Stimulated activated CD4-positive, alpha-beta T cell treated with anti-CD3 and anti-CD28 coated beads, Interleukin-2, amount 100 ng/mL, for 24 hours (primary cell): ENCODE measurements around the gene SLC39A10.
"Not testable (repeated sequence)": the region's sequence is repeated elsewhere in the genome, so short reads cannot be mapped to it uniquely, and the experiment has no call there.

Experiments
- DNase-seq, 2 donors: peaks; one replicate each; pipeline ENCODE4 v3.0.0-alpha.2; 2020

Gene SLC39A10, protein sequence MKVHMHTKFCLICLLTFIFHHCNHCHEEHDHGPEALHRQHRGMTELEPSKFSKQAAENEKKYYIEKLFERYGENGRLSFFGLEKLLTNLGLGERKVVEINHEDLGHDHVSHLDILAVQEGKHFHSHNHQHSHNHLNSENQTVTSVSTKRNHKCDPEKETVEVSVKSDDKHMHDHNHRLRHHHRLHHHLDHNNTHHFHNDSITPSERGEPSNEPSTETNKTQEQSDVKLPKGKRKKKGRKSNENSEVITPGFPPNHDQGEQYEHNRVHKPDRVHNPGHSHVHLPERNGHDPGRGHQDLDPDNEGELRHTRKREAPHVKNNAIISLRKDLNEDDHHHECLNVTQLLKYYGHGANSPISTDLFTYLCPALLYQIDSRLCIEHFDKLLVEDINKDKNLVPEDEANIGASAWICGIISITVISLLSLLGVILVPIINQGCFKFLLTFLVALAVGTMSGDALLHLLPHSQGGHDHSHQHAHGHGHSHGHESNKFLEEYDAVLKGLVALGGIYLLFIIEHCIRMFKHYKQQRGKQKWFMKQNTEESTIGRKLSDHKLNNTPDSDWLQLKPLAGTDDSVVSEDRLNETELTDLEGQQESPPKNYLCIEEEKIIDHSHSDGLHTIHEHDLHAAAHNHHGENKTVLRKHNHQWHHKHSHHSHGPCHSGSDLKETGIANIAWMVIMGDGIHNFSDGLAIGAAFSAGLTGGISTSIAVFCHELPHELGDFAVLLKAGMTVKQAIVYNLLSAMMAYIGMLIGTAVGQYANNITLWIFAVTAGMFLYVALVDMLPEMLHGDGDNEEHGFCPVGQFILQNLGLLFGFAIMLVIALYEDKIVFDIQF

DNA sequence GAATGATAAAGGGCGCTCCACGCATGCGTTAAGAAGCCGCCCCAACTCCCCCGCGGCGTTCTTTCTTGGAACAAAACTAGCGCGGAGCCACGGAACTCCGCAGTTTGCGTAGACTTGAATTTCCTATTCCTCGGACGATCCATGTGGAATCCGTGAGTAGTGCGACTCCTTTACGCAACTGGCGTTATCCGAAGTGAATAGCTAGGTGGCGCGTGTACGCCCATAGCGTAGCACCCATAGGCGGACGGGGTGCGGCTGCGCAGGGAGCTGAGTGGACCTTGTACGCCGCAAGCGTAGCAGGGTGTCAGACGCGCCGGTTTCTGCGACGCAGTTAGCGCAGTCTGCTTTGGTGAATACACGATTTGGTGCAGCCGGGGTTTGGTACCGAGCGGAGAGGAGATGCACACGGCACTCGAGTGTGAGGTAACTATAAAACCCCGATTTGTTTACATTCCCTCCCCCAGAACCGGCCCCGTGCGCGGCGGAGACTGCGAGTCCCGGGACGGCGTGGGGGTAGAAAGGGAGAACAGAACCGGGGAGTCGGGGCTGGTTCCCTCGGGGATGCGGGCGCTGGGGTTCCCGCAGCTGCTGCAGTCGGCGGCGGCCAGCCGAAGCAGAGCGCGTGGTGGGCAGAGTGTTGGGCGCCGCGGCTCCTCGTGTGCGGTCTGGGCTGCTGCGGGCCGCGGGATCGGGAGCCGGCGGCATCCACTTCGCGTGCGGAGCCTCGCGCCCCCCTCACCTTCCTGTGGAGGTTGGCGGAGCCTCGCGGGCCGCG is at the start of gene SLC39A10:
Gene SLC39A10, plus strand, starts transcription at position 368 of the 775 bp plus-strand sequence. CDS start 22,817 bp downstream, outside the sequence.
- peak; percentile 98 for DNase-seq

DNA sequence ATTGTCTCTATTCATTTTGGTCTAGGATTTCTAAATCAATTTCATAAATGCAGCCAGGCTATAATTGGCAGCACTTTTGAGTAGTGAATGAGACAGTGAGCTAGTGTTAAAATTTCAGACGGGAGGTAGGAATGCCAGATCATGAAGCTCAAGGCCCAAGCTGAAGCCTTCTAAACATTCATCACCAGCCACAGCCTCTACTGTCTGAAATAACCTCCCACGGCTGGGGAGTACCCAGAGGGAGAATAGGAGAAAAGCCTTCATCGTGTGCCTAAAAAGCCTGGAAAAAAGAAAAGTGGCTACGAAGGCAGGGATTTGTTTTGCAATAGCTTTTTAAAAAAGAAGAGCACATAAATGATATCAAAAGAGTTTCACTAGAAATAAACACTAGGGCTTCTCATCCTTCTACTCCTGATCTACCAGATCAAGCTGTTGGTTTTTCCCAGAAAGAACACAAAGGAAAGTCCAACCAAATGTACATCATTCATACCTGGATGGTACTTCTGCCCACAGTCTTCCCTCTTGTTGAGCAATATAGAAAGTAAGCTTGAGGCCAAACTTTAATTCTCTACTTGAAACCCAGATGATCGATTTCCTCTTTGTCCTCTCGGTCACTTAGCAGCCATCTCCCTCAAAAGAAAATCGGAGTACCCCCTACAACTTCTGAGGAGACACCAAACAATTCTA is 48.1 kb upstream of the SLC39A10 start:
- no peak for DNase-seq

DNA sequence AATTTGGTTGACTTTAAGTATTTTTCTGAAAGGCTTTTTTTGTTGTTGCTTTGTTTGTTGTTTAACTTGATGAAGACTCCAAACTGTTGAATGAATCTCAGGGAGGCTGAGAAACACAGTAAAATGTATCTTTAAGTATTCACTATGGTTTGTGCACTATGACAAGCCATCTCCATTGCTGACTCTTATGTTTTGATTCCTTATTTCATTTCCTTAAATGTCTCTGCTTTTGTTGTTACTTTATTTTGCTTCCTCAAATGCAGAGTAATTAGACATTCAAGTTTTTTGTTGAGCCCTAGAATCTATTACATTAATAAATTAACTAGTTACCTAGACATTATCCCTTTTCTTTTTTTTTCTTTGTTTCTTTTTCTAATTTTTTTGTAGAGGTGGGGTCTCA is 46.3 kb upstream of the SLC39A10 start:
- DNase-seq: no peak

DNA sequence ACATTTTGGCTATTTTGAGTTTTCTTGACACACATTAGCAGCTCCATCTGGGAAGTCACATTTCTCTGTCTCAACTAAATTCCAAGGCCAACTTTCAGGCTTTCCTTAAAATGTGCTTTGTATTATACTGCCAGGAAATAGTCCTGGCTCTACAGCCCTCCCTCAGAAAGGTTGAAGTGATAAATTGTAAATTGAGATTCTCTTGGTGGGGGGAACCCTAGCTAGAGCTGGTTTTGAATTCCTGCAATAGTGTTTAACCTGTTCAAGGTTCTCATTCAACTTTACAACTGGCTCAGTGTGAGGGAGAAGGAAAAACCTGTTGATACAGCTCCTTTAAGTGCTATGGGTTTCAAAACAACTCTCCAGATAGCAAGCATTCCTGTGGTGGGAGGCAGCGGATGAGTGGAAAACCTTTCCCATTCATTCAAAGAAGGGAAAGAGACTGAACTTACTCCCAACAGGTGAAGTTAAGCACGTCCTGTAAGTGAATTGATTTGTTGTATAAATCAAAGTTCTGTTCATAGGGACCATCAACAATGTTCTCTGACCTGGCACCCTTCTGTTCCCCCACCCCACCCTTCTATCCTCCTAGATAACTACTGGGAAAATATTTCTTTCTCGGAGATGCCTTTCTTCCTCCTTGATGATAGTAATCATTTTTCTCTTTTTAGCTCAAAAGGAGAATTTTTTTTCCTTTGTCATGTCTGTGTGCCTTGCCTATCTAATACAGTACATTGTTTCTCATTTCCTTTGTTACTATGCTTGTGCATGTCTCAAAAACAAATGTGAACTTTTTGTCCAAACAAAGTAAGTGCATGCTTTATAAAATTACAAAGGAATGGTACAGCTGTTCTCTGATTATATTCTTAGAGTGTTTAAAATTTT is 44.2 kb upstream of the SLC39A10 start:
- DNase-seq: no peak

DNA sequence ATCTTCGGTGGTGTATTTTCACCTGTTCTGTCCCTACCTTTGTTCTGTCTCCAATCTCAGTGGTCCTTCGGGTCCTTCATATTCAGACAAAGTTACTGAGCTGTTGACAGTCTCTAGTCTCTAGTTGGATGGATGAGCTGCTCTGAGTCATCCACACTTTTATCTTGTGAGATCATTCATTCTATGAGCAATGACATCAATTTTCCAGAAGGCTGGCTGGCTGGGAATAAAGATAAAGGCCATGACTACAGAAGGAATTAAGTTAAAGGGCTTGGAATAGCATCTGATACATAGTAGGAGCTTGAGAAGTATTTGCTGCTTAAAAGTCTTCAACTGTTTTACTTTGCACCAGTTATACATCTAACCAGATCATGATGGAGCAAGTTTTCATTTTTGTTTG is 43.1 kb upstream of the SLC39A10 start:
- no peak for DNase-seq

DNA sequence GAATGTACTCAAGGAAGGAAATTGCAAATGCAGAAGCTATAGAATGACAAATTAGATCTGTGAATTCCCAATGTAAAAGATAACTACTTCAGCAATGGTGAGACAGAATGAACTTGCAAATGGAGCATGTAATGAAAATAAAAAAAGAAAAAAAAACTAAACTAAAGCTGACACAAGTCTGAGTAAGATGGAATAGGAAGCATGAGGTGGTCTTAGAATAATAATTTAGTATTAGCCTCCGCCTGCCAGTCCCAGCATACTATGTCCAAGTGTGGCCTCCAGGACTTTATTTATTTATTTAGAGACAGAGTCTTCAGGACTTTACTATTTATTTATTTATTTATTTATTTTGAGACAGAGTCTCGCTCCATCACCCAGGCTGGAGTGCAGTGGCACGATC is 37.4 kb upstream of the SLC39A10 start:
- no peak for DNase-seq

DNA sequence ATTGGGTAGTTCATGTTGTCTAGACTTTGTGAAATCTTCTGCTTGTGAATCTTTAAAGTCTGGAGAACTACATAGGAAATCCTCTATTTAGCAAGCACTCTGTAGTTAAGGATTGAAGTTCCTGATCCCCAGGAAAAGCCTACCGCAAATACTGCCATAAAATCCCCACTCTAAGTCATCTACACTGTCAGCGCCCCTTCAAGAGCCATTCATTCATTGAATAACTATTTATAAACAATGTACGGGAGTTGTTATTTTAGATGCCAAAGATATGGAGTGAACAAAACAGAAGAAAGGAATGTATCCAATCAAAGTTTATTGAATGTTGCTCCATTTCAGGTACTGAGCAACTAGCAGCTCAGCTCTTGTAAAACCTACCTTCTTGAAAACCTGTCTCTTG is 36.5 kb upstream of the SLC39A10 start:
- no peak for DNase-seq

DNA sequence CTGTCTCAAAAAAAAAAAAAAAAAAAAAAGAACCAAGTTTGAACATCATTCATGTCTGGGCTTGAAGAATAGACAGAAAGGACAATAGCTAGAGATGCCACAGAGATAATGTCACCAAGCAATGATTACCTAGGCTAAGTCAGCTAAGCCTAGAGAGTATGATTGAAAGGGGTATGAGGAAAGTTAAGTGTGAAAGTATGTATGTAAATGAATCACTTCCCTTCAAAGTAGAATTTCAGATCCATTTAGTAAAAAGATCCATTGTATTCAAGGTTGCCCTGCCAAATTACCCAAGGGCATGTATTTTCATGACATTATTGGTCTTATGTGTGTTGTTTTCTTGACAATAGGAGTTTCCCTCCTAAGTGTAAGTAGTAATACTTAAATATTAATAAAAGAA is 34.1 kb upstream of the SLC39A10 start:
- DNase-seq: no peak

DNA sequence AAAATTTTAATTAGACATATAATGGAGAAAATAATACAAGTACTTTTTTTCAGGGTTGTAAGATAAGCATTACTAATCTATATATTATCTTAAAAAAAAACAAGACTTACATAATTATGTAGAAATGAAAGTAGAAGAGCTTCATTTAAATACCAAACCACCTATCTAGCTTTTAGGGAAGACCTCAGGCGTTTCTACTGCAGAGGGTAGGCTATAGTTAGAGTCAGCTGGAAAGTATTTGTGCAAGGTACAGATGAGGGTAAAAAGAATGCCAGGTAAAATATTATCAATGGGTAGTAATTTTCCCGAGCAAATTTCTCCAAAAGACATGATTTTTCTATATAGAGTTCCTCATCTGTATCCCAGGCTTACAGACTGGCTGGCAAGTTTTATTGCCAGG is 30.5 kb upstream of the SLC39A10 start:
- DNase-seq: no peak

DNA sequence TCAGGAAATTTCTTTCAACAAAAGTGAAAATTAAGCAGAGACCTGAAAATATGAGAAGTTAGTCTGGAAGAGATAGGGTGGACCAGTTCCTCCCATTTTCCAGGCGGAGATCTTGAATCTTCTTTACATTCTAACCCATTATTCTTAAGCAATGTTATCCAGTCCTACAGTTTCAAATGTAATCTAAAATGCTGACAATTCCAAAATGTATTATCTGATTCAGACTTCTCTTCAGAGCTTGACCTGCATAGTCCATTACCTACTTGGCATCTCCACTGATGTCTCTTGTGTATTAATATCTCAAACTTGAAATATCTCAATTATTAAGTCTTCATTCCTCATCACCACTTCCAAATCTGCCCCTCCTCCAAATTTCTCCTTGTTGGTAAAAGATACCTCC is 28.4 kb upstream of the SLC39A10 start:
- DNase-seq: no peak

DNA sequence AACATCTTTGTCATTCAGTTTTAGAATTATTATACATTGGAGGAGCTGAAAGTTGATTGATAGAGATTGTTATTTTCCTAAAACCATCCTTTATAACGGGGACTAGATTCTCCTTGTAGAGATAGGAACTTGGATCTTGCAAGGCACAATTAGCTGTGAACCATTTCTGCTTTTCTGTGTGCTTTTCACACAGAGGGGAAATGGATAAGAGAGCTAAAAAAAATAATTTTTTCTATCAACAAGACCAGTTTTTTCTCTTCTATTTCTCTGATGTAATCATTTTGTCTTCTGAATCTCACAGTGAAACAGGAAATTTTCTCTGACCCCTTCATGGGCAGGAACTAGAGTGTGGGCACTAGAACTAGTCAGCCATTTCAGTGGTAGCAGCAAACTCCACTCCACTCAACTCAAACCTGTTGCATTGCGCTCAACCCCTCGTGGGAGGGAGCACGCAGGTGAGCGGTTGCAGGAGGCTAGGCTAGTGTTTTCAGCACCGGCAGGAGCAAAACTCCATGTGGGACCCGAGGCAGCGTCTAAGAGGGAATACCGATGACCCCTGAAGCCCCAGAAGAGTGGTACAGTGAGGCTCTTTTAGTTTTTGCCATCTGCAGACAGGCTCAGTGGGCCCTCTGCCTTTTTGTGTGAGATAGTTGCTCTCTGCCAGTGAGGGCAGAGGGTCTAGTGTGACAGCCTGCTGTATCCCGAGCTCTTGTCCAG is 24.0 kb upstream of the SLC39A10 start:
- DNase-seq: no peak

DNA sequence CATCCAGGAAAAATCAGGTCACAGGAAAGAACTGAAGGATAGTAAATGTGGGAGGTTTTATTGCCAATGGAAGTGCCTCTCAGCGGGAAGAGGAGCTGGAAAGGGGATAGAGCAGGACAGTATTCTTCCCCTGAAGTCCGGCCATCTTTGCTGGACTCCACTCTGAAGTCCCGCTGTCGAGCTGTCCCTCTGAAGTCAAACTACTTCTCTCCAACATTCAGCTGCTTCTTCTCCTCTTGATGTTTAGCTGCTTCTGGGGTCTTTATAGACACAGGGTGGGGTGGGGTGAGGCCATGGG is 23.5 kb upstream of the SLC39A10 start:
- no peak for DNase-seq

DNA sequence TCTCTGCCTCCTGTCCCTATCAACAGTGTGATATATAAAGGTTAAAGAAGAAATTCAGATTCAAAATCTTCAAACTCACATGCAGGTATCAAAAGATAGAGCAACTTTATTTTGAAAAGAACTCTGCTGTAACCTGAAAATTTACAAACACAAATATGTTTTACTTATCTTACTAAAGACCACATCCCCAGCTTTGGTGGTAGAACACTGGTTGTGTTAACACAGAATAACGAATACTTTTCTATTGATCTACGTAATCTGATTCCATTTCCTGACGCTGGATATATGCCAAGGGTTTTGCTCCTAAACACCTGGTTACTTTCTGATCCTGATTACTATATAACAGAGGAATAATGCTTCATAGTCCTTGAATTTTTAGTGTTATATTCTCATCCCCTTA is 23.1 kb upstream of the SLC39A10 start:
- DNase-seq: no peak

DNA sequence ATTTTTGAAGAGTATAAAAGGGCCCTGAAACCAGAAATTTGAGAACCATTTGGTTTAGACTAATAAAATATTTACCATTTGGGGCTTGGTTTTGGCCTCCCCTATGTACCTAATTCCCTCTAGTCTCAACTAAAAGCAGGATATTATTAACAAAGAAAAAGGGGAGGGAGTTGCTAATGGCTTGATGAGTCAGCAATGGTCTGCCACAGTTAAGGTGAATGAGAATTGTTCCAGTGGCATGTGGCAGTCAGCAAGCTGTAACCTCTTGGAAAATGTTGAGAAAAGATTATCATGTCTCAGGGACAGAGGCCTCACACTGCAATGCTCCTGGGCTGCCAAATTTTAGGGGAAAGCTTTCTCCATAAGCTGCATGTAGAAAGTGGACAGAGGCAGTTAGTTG is 20.1 kb upstream of the SLC39A10 start:
- DNase-seq: no peak

DNA sequence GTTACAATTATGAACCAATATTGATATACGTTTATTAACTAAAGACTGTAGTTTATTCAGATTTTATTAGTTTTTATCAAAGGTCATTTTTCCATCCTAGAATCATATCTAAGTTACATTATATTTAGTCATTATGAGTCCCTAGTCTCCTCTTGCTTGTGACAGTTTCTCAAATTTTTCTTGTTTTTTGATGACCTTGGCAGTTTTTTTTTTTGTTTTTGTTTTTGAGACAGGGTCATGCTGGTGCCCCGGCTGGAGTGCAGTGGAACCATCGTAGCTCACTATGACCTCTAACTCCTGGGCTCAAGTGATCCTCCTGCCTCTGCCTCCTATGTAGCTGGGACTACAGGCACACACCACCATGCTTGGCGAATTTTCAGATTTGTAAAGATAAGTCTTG is 18.3 kb upstream of the SLC39A10 start:
- DNase-seq: no peak

DNA sequence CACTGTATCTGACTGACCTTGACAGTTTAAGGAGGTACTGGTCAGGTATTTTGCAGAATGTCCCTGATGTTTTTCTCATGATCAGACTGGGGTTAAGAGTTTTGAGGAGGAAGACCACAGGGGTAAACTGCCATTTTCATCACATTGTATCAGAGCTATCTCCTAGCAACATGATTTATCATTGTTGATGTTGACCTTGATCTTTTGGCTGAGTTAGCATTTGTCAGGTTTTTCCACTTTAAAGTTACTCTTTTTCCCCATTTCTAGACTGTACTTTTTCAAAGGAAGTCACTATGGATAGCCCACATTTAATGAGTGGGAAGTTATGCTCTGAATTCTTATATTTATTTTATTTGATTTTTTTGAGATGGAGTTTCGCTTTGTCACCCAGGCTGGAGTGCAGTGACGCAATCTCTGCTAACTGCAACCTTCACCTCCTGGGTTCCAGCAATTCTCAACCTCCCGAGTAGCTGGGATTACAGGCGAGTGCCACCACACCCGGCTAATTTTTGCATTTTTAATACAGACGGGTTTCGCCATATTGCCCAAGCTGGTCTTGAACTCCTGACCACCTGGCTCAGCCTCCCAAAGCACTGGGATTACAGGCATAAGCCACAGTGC is 17.7 kb upstream of the SLC39A10 start:
- no peak for DNase-seq

DNA sequence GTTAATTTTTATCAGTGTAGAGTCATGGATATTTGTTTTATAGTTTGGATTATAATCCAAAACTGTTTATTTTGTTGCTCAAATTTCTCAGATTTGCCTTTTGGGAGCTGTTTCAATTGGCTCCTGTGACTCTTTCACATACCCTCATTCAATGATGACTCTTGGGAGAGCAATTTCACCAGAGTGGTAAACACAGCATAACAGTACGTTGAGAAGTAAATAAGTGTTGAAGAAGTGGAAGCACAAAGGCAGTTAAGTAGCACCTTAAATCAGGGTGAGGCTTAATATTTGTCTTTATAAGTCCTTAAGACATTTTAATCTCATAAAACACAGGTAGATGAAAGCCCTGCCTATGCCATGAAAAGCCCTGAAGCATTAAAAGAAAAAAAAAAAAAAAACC is 17.1 kb upstream of the SLC39A10 start:
- DNase-seq: no peak

DNA sequence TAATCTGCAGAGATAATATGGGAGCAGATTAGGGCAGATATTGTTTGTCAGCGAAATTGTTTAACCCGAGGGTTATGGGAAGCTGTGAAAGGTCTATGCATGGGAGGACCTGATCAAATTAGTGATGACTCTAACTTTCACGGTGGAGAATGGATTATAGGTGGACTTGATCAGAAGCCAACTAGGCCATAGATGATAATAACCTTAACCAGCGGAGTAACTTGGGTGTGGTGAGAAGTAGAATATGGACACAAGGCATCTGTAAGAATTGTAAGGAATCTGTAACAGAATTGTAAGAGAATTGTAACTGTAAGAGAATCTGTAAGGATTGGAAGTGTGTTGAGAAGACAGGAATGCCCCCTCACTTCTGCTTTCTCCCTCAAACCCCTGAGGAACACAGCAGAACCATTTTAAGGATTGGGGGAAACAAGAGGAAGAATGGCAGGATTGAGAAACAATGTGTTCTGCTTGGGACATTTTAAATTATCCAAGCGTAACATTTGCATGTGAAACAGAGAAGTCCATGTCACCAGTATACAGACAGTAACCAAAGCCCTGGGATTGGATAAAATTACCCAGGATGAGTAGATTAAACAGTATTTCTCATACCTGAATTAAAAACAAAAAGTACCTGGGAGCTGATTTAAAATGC is 14.9 kb upstream of the SLC39A10 start:
- no peak for DNase-seq

DNA sequence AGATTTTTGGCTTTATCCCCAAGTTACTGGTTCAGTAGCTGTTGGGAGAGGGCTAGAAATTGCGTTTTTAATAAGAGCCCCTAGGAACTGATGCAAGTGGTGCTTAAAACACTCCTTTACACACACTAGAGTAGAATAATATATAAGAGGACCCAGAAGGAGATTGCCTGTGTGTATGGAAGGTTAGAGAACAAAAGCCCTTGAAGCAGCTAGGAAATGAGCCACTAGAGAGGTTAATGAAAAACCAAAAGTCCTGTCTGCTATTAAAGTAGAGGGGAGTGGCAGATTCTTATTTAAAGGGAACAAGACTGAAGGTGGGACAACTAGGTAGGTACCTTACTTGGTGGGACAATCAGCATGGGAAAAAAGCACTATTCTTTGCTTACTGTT is 14.4 kb upstream of the SLC39A10 start:
- no peak for DNase-seq

DNA sequence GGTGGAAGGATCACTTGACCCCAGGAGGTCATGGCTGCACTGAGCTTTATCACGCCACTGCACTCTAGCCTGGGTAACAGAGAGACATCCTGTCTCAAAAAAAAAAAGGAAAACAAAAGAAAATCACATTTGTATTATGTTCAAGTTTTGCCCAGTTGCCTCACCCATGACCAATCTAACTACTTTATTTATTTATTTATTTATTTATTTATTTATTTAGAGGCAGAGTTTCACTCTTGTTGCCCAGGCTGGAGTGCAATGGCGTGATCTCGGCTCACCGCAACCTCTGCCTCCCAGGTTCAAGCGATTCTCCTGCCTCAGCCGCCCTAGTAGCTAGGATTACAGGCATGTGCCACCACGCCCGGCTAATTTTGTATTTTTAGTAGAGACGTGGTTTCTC is 12.3 kb upstream of the SLC39A10 start:
- DNase-seq: not testable (repeated sequence)
